ENCODE measurements around the gene TDRD3.

Gene TDRD3

GRCh38 chr13:60574735-60575134, 177.7 kb downstream of the TDRD3 start:
- Histone ChIP-seq H3K9me3 (ENCODE audit: control insufficient read depth in 2 of 2, low read length in 2 of 2) (no peaks in the 10 kb centered on the region), H3K36me3 (ENCODE audit: control insufficient read depth in 2 of 2, insufficient read depth in 2 of 2, low read length in 2 of 2) (peaks cover 0 to under 1% of the 10 kb centered on the region in 2 donors), H3K9ac (ENCODE audit: low read length in 2 of 2) (no peak overlapping the region), H3K4me3 (ENCODE audit: low read length in 2 of 2) (no peak overlapping the region), H3K27ac (ENCODE audit: low read length) (no peak overlapping the region), H3K4me1 (ENCODE audit: control insufficient read depth, insufficient read depth, low read length) (no peaks in the 10 kb centered on the region), H3K27me3 (ENCODE audit: control insufficient read depth in 1 of 2, insufficient read depth in 2 of 2, low read length in 2 of 2) (no peaks in the 10 kb centered on the region)

GRCh38 chr13:60575142-60575541, 178.1 kb downstream of the TDRD3 start:
- no peak overlapping the region for H3K27ac ChIP-seq (ENCODE audit: low read length)
- H3K27me3 ChIP-seq (ENCODE audit: control insufficient read depth in 1 of 2, insufficient read depth in 2 of 2, low read length in 2 of 2): no peaks in the 10 kb centered on the region
- H3K9me3 ChIP-seq (ENCODE audit: control insufficient read depth in 2 of 2, low read length in 2 of 2): no peaks in the 10 kb centered on the region
- H3K4me3 ChIP-seq (ENCODE audit: low read length in 2 of 2): no peak overlapping the region
- no peaks in the 10 kb centered on the region for H3K4me1 ChIP-seq (ENCODE audit: control insufficient read depth, insufficient read depth, low read length)
- no peaks in the 10 kb centered on the region for H3K36me3 ChIP-seq (ENCODE audit: control insufficient read depth in 2 of 2, insufficient read depth in 2 of 2, low read length in 2 of 2)
- H3K9ac ChIP-seq (ENCODE audit: low read length in 2 of 2): no peak overlapping the region

GRCh38 chr13:60577761-60578160, 180.7 kb downstream of the TDRD3 start:
- H3K9me3 ChIP-seq (ENCODE audit: control insufficient read depth in 2 of 2, low read length in 2 of 2): no peaks in the 10 kb centered on the region
- no peaks in the 10 kb centered on the region for H3K27me3 ChIP-seq (ENCODE audit: control insufficient read depth in 1 of 2, insufficient read depth in 2 of 2, low read length in 2 of 2)
- H3K36me3 ChIP-seq (ENCODE audit: control insufficient read depth in 2 of 2, insufficient read depth in 2 of 2, low read length in 2 of 2): no peaks in the 10 kb centered on the region
- no peak overlapping the region for H3K27ac ChIP-seq (ENCODE audit: low read length)
- H3K4me3 ChIP-seq (ENCODE audit: low read length in 2 of 2): no peak overlapping the region
- H3K9ac ChIP-seq (ENCODE audit: low read length in 2 of 2): no peak overlapping the region
- H3K4me1 ChIP-seq (ENCODE audit: control insufficient read depth, insufficient read depth, low read length): no peaks in the 10 kb centered on the region

GRCh38 chr13:60583196-60583888, 186.3 kb downstream of the TDRD3 start:
- no peak overlapping the region for H3K27ac ChIP-seq (ENCODE audit: low read length)
- H3K36me3 ChIP-seq (ENCODE audit: control insufficient read depth in 2 of 2, insufficient read depth in 2 of 2, low read length in 2 of 2): no peaks in the 10 kb centered on the region
- H3K9me3 ChIP-seq (ENCODE audit: control insufficient read depth in 2 of 2, low read length in 2 of 2): peaks cover 0 to 4% of the 10 kb centered on the region in 2 donors
- H3K27me3 ChIP-seq (ENCODE audit: control insufficient read depth in 1 of 2, insufficient read depth in 2 of 2, low read length in 2 of 2): no peaks in the 10 kb centered on the region
- no peak overlapping the region for H3K9ac ChIP-seq (ENCODE audit: low read length in 2 of 2)
- no peak overlapping the region for H3K4me3 ChIP-seq (ENCODE audit: low read length in 2 of 2)
- no peaks in the 10 kb centered on the region for H3K4me1 ChIP-seq (ENCODE audit: control insufficient read depth, insufficient read depth, low read length)

GRCh38 chr13:60583911-60584753, 187.1 kb downstream of the TDRD3 start:
- no peak overlapping the region for H3K9ac ChIP-seq (ENCODE audit: low read length in 2 of 2)
- H3K27ac ChIP-seq (ENCODE audit: low read length): no peak overlapping the region
- H3K4me3 ChIP-seq (ENCODE audit: low read length in 2 of 2): no peak overlapping the region
- H3K9me3 ChIP-seq (ENCODE audit: control insufficient read depth in 2 of 2, low read length in 2 of 2): peaks cover 0 to 4% of the 10 kb centered on the region in 2 donors
- H3K27me3 ChIP-seq (ENCODE audit: control insufficient read depth in 1 of 2, insufficient read depth in 2 of 2, low read length in 2 of 2): no peaks in the 10 kb centered on the region
- H3K4me1 ChIP-seq (ENCODE audit: control insufficient read depth, insufficient read depth, low read length): no peaks in the 10 kb centered on the region
- no peaks in the 10 kb centered on the region for H3K36me3 ChIP-seq (ENCODE audit: control insufficient read depth in 2 of 2, insufficient read depth in 2 of 2, low read length in 2 of 2)

GRCh38 chr13:60584976-60585375, 188.0 kb downstream of the TDRD3 start:
- Histone ChIP-seq H3K4me3 (ENCODE audit: low read length in 2 of 2) (no peak overlapping the region), H3K27ac (ENCODE audit: low read length) (no peak overlapping the region)

GRCh38 chr13:60590800-60591747, 194.1 kb downstream of the TDRD3 start:
- Histone ChIP-seq H3K27ac (ENCODE audit: low read length) (no peak overlapping the region), H3K4me3 (ENCODE audit: low read length in 2 of 2) (no peak overlapping the region), H3K27me3 (ENCODE audit: control insufficient read depth in 1 of 2, insufficient read depth in 2 of 2, low read length in 2 of 2) (no peaks in the 10 kb centered on the region), H3K9ac (ENCODE audit: low read length in 2 of 2) (no peak overlapping the region), H3K36me3 (ENCODE audit: control insufficient read depth in 2 of 2, insufficient read depth in 2 of 2, low read length in 2 of 2) (no peaks in the 10 kb centered on the region), H3K9me3 (ENCODE audit: control insufficient read depth in 2 of 2, low read length in 2 of 2) (peaks cover 0 to 4% of the 10 kb centered on the region in 2 donors), H3K4me1 (ENCODE audit: control insufficient read depth, insufficient read depth, low read length) (no peaks in the 10 kb centered on the region)

More at GRCh38 chr13:60584976-60585375, 188.0 kb downstream of the TDRD3 start:
- Histone ChIP-seq H3K27me3 (ENCODE audit: control insufficient read depth in 1 of 2, insufficient read depth in 2 of 2, low read length in 2 of 2) (no peaks in the 10 kb centered on the region), H3K4me1 (ENCODE audit: control insufficient read depth, insufficient read depth, low read length) (no peaks in the 10 kb centered on the region), H3K36me3 (ENCODE audit: control insufficient read depth in 2 of 2, insufficient read depth in 2 of 2, low read length in 2 of 2) (no peaks in the 10 kb centered on the region), H3K9ac (ENCODE audit: low read length in 2 of 2) (no peak overlapping the region), H3K9me3 (ENCODE audit: control insufficient read depth in 2 of 2, low read length in 2 of 2) (peaks cover 0 to 4% of the 10 kb centered on the region in 2 donors)

- Histone ChIP-seq H3K27me3 (ENCODE audit: control insufficient read depth in 1 of 2, insufficient read depth in 2 of 2, low read length in 2 of 2) (no peaks in the 10 kb centered on the region), H3K27ac (ENCODE audit: low read length) (no peak overlapping the region), H3K4me3 (ENCODE audit: low read length in 2 of 2) (no peak overlapping the region), H3K4me1 (ENCODE audit: control insufficient read depth, insufficient read depth, low read length) (no peaks in the 10 kb centered on the region), H3K9me3 (ENCODE audit: control insufficient read depth in 2 of 2, low read length in 2 of 2) (no peaks in the 10 kb centered on the region), H3K36me3 (ENCODE audit: control insufficient read depth in 2 of 2, insufficient read depth in 2 of 2, low read length in 2 of 2) (no peaks in the 10 kb centered on the region), H3K9ac (ENCODE audit: low read length in 2 of 2) (no peak overlapping the region)
These were observed 206.0 kb downstream of the TDRD3 start for GRCh38 chr13:60603049-60603448.

GRCh38 chr13:60604058-60604457, 207.0 kb downstream of the TDRD3 start:
- no peak overlapping the region for H3K9ac ChIP-seq (ENCODE audit: low read length in 2 of 2)
- H3K9me3 ChIP-seq (ENCODE audit: control insufficient read depth in 2 of 2, low read length in 2 of 2): no peaks in the 10 kb centered on the region
- H3K27ac ChIP-seq (ENCODE audit: low read length): no peak overlapping the region
- H3K27me3 ChIP-seq (ENCODE audit: control insufficient read depth in 1 of 2, insufficient read depth in 2 of 2, low read length in 2 of 2): peaks cover 0 to 2% of the 10 kb centered on the region in 2 donors
- H3K4me3 ChIP-seq (ENCODE audit: low read length in 2 of 2): no peak overlapping the region
- no peaks in the 10 kb centered on the region for H3K36me3 ChIP-seq (ENCODE audit: control insufficient read depth in 2 of 2, insufficient read depth in 2 of 2, low read length in 2 of 2)
- H3K4me1 ChIP-seq (ENCODE audit: control insufficient read depth, insufficient read depth, low read length): no peaks in the 10 kb centered on the region

GRCh38 chr13:60608954-60609353, 211.9 kb downstream of the TDRD3 start:
- Histone ChIP-seq H3K9ac (ENCODE audit: low read length in 2 of 2) (no peak overlapping the region), H3K27ac (ENCODE audit: low read length) (no peak overlapping the region)

More at GRCh38 chr13:60608954-60609353, 211.9 kb downstream of the TDRD3 start:
- Histone ChIP-seq H3K36me3 (ENCODE audit: control insufficient read depth in 2 of 2, insufficient read depth in 2 of 2, low read length in 2 of 2) (no peaks in the 10 kb centered on the region), H3K27me3 (ENCODE audit: control insufficient read depth in 1 of 2, insufficient read depth in 2 of 2, low read length in 2 of 2) (peaks cover 0 to 2% of the 10 kb centered on the region in 2 donors), H3K9me3 (ENCODE audit: control insufficient read depth in 2 of 2, low read length in 2 of 2) (peaks cover 0 to 3% of the 10 kb centered on the region in 2 donors), H3K4me1 (ENCODE audit: control insufficient read depth, insufficient read depth, low read length) (no peaks in the 10 kb centered on the region), H3K4me3 (ENCODE audit: low read length in 2 of 2) (no peak overlapping the region)
